BJ (cell line): ENCODE data around the gene AGBL2. TPM values are rescaled to one million over a fixed set of nuclear protein-coding genes. Genes with fewer than 3 reads are reported as not detected.
"Not testable (repeated sequence)": the region's sequence is repeated elsewhere in the genome, so short reads cannot be mapped to it uniquely, and the experiment has no call there.

Experiments used
- CTCF ChIA-PET: fragments of 350-600 bp; formaldehyde crosslinking; extraction: SDS; loops from one replicate; lab custom pipeline; 2021; ENCODE audit warnings: antibody characterized with exemption, inconsistent platforms; lab: Yijun Ruan, JAX
- POLR2A ChIA-PET: fragments of 300-600 bp; sonication (Branson Sonifier 250); formaldehyde crosslinking; extraction: SDS; loops from one replicate; lab custom pipeline; 2021; ENCODE audit warnings: antibody characterized with exemption; lab: Charles Lee
- DNase-seq: peaks from one replicate; pipeline ENCODE4 v3.0.0-alpha.2; 2011; ENCODE audit warnings: low read depth
- H3K27me3 ChIP-seq: 2 replicates; pipeline ENCODE4 v1.6.0; 2011; ENCODE audit warnings: low read length; ENCODE audit not compliant: control insufficient read depth, insufficient read depth
- H3K36me3 ChIP-seq: 2 replicates; pipeline ENCODE4 v1.5.1; 2011; ENCODE audit warnings: low read length; ENCODE audit not compliant: control insufficient read depth, insufficient read depth
- H3K4me3 ChIP-seq: 2 replicates; pipeline ENCODE4 v1.5.1; 2011; ENCODE audit warnings: low read depth, mild to moderate bottlenecking, control low read depth, low read length
- polyA plus RNA-seq: library from polyadenylated mRNA; depleted of rRNA; stranded (reverse); fragments of >200 nt; gene quantifications from 2 replicates; pipeline ENCODE4 v1.2.3, GENCODE V29; 2011
- TF ChIP-seq, protein P1 (sequence below): IDR thresholded peaks from 2 replicates; pipeline ENCODE4 v1.5.1; 2011; ENCODE audit warnings: low read depth, mild to moderate bottlenecking, control low read depth, inconsistent platforms, low read length, moderate library complexity; ENCODE audit not compliant: insufficient read depth

AGBL2 gene
- polyA plus RNA-seq, 1 experiment: 1.5 TPM

DNA sequence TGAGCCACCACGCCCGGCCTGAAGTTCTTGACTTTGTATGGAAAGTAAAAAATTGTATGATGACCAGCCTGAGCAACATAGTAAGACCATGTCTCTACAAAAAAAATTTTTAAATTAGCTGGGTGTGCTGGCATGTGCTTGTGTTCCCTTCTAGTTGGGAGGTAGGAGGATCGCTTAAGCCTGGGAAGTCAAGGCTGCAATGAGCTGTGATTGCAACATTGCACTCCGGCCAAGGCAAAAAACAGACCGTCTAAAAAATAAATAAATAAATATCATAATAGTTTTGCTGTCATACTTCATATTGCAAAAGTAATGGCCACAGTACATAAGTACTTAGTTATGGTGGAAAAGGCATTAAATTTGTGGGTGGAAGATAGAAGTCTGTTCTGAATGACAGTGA lies 3.4 kb downstream of the AGBL2 start:
- no peak overlapping the region for H3K4me3 ChIP-seq
- DNase-seq: no peak
- no peaks in the 10 kb centered on the region for H3K27me3 ChIP-seq
- CTCF ChIA-PET: no interaction called here
- POLR2A ChIA-PET: no interaction called here
- TF ChIP-seq, protein P1, sequence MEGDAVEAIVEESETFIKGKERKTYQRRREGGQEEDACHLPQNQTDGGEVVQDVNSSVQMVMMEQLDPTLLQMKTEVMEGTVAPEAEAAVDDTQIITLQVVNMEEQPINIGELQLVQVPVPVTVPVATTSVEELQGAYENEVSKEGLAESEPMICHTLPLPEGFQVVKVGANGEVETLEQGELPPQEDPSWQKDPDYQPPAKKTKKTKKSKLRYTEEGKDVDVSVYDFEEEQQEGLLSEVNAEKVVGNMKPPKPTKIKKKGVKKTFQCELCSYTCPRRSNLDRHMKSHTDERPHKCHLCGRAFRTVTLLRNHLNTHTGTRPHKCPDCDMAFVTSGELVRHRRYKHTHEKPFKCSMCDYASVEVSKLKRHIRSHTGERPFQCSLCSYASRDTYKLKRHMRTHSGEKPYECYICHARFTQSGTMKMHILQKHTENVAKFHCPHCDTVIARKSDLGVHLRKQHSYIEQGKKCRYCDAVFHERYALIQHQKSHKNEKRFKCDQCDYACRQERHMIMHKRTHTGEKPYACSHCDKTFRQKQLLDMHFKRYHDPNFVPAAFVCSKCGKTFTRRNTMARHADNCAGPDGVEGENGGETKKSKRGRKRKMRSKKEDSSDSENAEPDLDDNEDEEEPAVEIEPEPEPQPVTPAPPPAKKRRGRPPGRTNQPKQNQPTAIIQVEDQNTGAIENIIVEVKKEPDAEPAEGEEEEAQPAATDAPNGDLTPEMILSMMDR: no peak
- H3K36me3 ChIP-seq: peaks cover 2% of the 10 kb centered on the region

GRCh38 chr11:47711225-47711624 lies 3.9 kb downstream of the AGBL2 start:
- ChIA-PET POLR2A (no interaction called here), CTCF (no interaction called here)
- H3K27me3 ChIP-seq: no peaks in the 10 kb centered on the region
- no peak for DNase-seq
- H3K4me3 ChIP-seq: no peak overlapping the region
- no peaks in the 10 kb centered on the region for H3K36me3 ChIP-seq
- TF ChIP-seq, protein P1: no peak

GRCh38 chr11:47707275-47707786 lies 7.8 kb downstream of the AGBL2 start:
- H3K27me3 ChIP-seq, DNase-seq, H3K4me3 ChIP-seq, POLR2A ChIA-PET, H3K36me3 ChIP-seq: not testable (repeated sequence)
- CTCF ChIA-PET: interaction anchor here (0.5 kb wide), 1 partner anchor 248 kb away, joined by 3 read pairs; no protein-coding TSS in a partner anchor

- TF ChIP-seq, protein P1: no peak
- no peak overlapping the region for H3K4me3 ChIP-seq
- no peak for DNase-seq
- H3K27me3 ChIP-seq: no peaks in the 10 kb centered on the region
- POLR2A ChIA-PET: no interaction called here
- H3K36me3 ChIP-seq: no peaks in the 10 kb centered on the region
- CTCF ChIA-PET: no interaction called here
Observed at GRCh38 chr11:47705721-47706120, 9.4 kb downstream of the AGBL2 start.

GRCh38 chr11:47691979-47692378 lies 23.2 kb downstream of the AGBL2 start:
- TF ChIP-seq, protein P1: no peak
- POLR2A ChIA-PET: no interaction called here
- CTCF ChIA-PET: no interaction called here
- no peak for DNase-seq
- Histone ChIP-seq H3K27me3 (no peaks in the 10 kb centered on the region), H3K36me3 (no peaks in the 10 kb centered on the region), H3K4me3 (no peak overlapping the region)

DNA sequence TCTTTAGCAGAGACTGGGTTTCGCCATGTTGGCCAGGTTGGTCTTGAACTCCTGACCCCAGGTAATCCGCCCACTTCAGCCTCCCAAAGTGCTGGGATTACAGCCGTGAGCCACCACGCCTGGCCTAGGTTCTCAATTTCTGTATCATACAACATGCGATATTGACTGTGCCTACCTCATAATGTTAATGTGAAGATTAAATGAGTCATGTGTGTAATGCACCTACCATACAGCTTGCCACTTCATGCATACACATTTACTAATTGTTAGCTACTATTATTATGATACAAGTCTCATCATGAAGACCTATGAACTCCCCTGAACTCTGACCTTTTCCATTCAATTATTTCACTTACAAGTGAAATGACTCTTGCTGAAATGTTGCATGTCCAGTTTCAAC lies 25.7 kb downstream of the AGBL2 start:
- Histone ChIP-seq H3K4me3 (no peak overlapping the region), H3K36me3 (no peaks in the 10 kb centered on the region), H3K27me3 (no peaks in the 10 kb centered on the region)
- ChIA-PET POLR2A (no interaction called here), CTCF (no interaction called here)
- TF ChIP-seq, protein P1: no peak
- no peak for DNase-seq
